ENCODE data around the gene OXGR1.

The OXGR1 gene

GRCh38 chr13:97001636-97002035 lies 7.4 kb upstream of the OXGR1 start:
- TF ChIP-seq CTCF (IDR thresholded peaks at IDR 0.05; ENCODE audit: control extremely low read depth, extremely low read depth, low read depth, missing control alignments) = no peak
- ChIA-PET POLR2A (no interaction called here), CTCF (interaction anchor here (1.4 kb wide), 1 partner anchor 12 kb away, joined by 3 read pairs; no protein-coding TSS in a partner anchor)
- DNase-seq (ENCODE audit: extremely low spot score) = no peak

GRCh38 chr13:97000295-97000925 lies 6.1 kb upstream of the OXGR1 start:
- CTCF ChIA-PET = interaction anchor here (1.1 to 2.4 kb wide), 6 partner anchors 9 to 43 kb away, joined by 3 to 6 read pairs (median 3); no protein-coding TSS in a partner anchor
- POLR2A ChIA-PET = no interaction called here
- no peak for TF ChIP-seq CTCF (IDR thresholded peaks at IDR 0.05; ENCODE audit: control extremely low read depth, extremely low read depth, low read depth, missing control alignments)
- DNase-seq (ENCODE audit: extremely low spot score) = no peak

- no peak for DNase-seq (ENCODE audit: extremely low spot score)
- POLR2A ChIA-PET = no interaction called here
- TF ChIP-seq CTCF (IDR thresholded peaks at IDR 0.05; ENCODE audit: control extremely low read depth, extremely low read depth, low read depth, missing control alignments) = no peak
- CTCF ChIA-PET = interaction anchor here (1.6 to 2.4 kb wide), 2 partner anchors 10 to 12 kb away, joined by 4 to 6 read pairs; no protein-coding TSS in a partner anchor
These were observed 4.8 kb upstream of the OXGR1 start for GRCh38 chr13:96999091-96999490.

GRCh38 chr13:96998051-96998450 lies 3.8 kb upstream of the OXGR1 start:
- POLR2A ChIA-PET = no interaction called here
- no peak for TF ChIP-seq CTCF (IDR thresholded peaks at IDR 0.05; ENCODE audit: control extremely low read depth, extremely low read depth, low read depth, missing control alignments)
- no peak for DNase-seq (ENCODE audit: extremely low spot score)
- CTCF ChIA-PET = interaction anchor here (1.8 to 2.4 kb wide), 2 partner anchors 9 to 13 kb away, joined by 4 to 6 read pairs; no protein-coding TSS in a partner anchor

GRCh38 chr13:96996886-96997285 lies 2.6 kb upstream of the OXGR1 start:
- no peak for DNase-seq (ENCODE audit: extremely low spot score)
- ChIA-PET CTCF (interaction anchor here (1.8 kb wide), 1 partner anchor 8 kb away, joined by 4 read pairs; no protein-coding TSS in a partner anchor), POLR2A (no interaction called here)
- TF ChIP-seq CTCF (IDR thresholded peaks at IDR 0.05; ENCODE audit: control extremely low read depth, extremely low read depth, low read depth, missing control alignments) = no peak

GRCh38 chr13:96996107-96996506 lies 1.8 kb upstream of the OXGR1 start:
- no peak for DNase-seq (ENCODE audit: extremely low spot score)
- ChIA-PET POLR2A (no interaction called here), CTCF (no interaction called here)
- no peak for TF ChIP-seq CTCF (IDR thresholded peaks at IDR 0.05; ENCODE audit: control extremely low read depth, extremely low read depth, low read depth, missing control alignments)

Data from GM10248 (cell line).